IMR-90 (cell line): Measurements from ENCODE around the gene CLDN22.
"Not testable (repeated sequence)": the region's sequence is repeated elsewhere in the genome, so short reads cannot be mapped to it uniquely, and the experiment has no call there.

Experiments used
- MAFK ChIP-seq: IDR thresholded peaks from 2 replicates; pipeline ENCODE4 v1.6.1; 2012; ENCODE audit warnings: low read depth, low read length, improper control_type of control experiment
- MXI1 ChIP-seq: IDR thresholded peaks from 2 replicates; pipeline ENCODE4 v1.6.1; 2012; ENCODE audit warnings: low read depth, mild to moderate bottlenecking, low read length, moderate library complexity, borderline replicate concordance
- POLR2A ChIP-seq: IDR thresholded peaks from 2 replicates; pipeline ENCODE4 v1.6.1; 2012; ENCODE audit warnings: mild to moderate bottlenecking, low read depth, low read length
- RAD21 ChIP-seq: IDR thresholded peaks from 2 replicates; pipeline ENCODE4 v1.6.1; 2012; ENCODE audit warnings: low read length, improper control_type of control experiment
- SMC3 ChIP-seq: fragments of 150-350 bp; IDR thresholded peaks from 2 replicates; pipeline ENCODE4 v1.6.1; 2016; ENCODE audit warnings: low read depth, mild to moderate bottlenecking, antibody characterized with exemption, low read length, moderate library complexity
- TF ChIP-seq, protein P1 (sequence below): conservative IDR thresholded peaks from 2 replicates; pipeline ENCODE4 v1.5.1; 2012; ENCODE audit warnings: mild to moderate bottlenecking, low read depth, low read length, improper control_type of control experiment
- TF ChIP-seq, protein P2 (sequence below): fragments of 150-350 bp; IDR thresholded peaks from 2 replicates; pipeline ENCODE4 v1.6.1; 2017; ENCODE audit warnings: mild to moderate bottlenecking, antibody characterized with exemption, low read length, low read depth

DNA sequence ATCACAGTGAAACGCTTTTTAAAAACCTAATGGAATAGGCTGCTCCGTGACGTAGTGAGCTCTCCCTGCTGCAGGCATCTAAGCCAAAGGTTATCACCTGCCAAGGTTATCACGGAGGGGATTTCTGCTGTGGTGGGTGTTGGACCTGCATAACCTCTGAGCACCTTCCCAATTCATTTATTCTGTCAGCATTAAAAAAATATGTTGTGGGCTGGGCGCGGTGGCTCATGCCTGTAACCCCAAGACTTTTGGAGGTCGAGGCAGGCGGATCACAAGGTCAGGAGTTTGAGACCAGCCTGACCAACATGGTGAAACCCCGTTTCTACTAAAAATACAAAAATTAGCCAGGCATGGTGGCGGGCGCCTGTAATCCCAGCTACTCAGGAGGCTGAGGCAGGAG is 4.0 kb upstream of the CLDN22 start:
- TF ChIP-seq, protein P1, sequence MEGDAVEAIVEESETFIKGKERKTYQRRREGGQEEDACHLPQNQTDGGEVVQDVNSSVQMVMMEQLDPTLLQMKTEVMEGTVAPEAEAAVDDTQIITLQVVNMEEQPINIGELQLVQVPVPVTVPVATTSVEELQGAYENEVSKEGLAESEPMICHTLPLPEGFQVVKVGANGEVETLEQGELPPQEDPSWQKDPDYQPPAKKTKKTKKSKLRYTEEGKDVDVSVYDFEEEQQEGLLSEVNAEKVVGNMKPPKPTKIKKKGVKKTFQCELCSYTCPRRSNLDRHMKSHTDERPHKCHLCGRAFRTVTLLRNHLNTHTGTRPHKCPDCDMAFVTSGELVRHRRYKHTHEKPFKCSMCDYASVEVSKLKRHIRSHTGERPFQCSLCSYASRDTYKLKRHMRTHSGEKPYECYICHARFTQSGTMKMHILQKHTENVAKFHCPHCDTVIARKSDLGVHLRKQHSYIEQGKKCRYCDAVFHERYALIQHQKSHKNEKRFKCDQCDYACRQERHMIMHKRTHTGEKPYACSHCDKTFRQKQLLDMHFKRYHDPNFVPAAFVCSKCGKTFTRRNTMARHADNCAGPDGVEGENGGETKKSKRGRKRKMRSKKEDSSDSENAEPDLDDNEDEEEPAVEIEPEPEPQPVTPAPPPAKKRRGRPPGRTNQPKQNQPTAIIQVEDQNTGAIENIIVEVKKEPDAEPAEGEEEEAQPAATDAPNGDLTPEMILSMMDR = not testable (repeated sequence)
- TF ChIP-seq, protein P2, sequence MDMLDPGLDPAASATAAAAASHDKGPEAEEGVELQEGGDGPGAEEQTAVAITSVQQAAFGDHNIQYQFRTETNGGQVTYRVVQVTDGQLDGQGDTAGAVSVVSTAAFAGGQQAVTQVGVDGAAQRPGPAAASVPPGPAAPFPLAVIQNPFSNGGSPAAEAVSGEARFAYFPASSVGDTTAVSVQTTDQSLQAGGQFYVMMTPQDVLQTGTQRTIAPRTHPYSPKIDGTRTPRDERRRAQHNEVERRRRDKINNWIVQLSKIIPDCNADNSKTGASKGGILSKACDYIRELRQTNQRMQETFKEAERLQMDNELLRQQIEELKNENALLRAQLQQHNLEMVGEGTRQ = not testable (repeated sequence)
- not testable (repeated sequence) for TF ChIP-seq MXI1, POLR2A, MAFK, RAD21, SMC3
